Measurements from ENCODE around the gene PLXNA4. TPM values are rescaled to one million over a fixed set of nuclear protein-coding genes. Genes with fewer than 3 reads are reported as not detected.

Gene PLXNA4
- total and polyA plus RNA-seq, 12 donors: 0.83 to 17.0 (median 11.5) TPM

GRCh38 chr7:132182992-132183391 lies 393.3 kb downstream of the PLXNA4 start:
- DNase-seq: no peak
- TF ChIP-seq CTCF (IDR thresholded peaks at IDR 0.05): no peak
- H3K27ac ChIP-seq: no peak overlapping the region
- no peaks in the 10 kb centered on the region for H3K27me3 ChIP-seq
- ATAC-seq: no peak
- intact Hi-C loops (cut with DNase I): no loop called here
- WGBS, 2 donors: 95 to 98% methylated on average over 6 of the region's 6 CpGs
- H3K4me3 ChIP-seq: no peak overlapping the region
- H3K4me1 ChIP-seq: no peaks in the 10 kb centered on the region
- H3K9me3 ChIP-seq: peaks cover 0 to 16% (median 7%) of the 10 kb centered on the region in 11 donors
- H3K36me3 ChIP-seq: peaks cover 0 to 11% (median 0%) of the 10 kb centered on the region in 9 donors

GRCh38 chr7:132181946-132182685 lies 394.2 kb downstream of the PLXNA4 start:
- Histone ChIP-seq H3K4me1 (no peaks in the 10 kb centered on the region), H3K9me3 (peaks cover 0 to 10% (median 2%) of the 10 kb centered on the region in 11 donors), H3K27me3 (no peaks in the 10 kb centered on the region), H3K36me3 (peaks cover 0 to 13% (median 0%) of the 10 kb centered on the region in 9 donors), H3K4me3 (no peak overlapping the region), H3K27ac (no peak overlapping the region)
- TF ChIP-seq CTCF (IDR thresholded peaks at IDR 0.05): no peak
- intact Hi-C loops (cut with DNase I): no loop called here
- 82 to 88% methylated on average over 9 of the region's 9 CpGs for WGBS, 2 donors
- DNase-seq (no peak), ATAC-seq (no peak)

- Histone ChIP-seq H3K36me3 (peaks cover 0 to 20% (median 0%) of the 10 kb centered on the region in 9 donors), H3K27ac (no peak overlapping the region), H3K27me3 (no peaks in the 10 kb centered on the region), H3K9me3 (peaks cover 0 to 2% (median 0%) of the 10 kb centered on the region in 11 donors), H3K4me1 (no peaks in the 10 kb centered on the region), H3K4me3 (no peak overlapping the region)
- ATAC-seq (no peak), DNase-seq (no peak)
- intact Hi-C loops (cut with DNase I): no loop called here
- no peak for TF ChIP-seq CTCF (IDR thresholded peaks at IDR 0.05)
- 93 to 94% methylated on average over 10 of the region's 10 CpGs for WGBS, 2 donors
These were observed 394.9 kb downstream of the PLXNA4 start for GRCh38 chr7:132181371-132181770.

GRCh38 chr7:132180481-132180880 lies 395.8 kb downstream of the PLXNA4 start:
- Histone ChIP-seq H3K27me3 (no peaks in the 10 kb centered on the region), H3K9me3 (no peaks in the 10 kb centered on the region), H3K4me3 (no peak overlapping the region), H3K36me3 (peaks cover 0 to 20% (median 0%) of the 10 kb centered on the region in 9 donors), H3K27ac (no peak overlapping the region), H3K4me1 (no peaks in the 10 kb centered on the region)
- no peak for ATAC-seq
- no peak for DNase-seq
- intact Hi-C loops (cut with DNase I): no loop called here
- no peak for TF ChIP-seq CTCF (IDR thresholded peaks at IDR 0.05)
- 94 to 95% methylated on average over 9 of the region's 9 CpGs for WGBS, 2 donors

Measured in heart right ventricle (tissue), 16 donors.